OCI-LY1 (cell line): Measurements from ENCODE around the gene SAMD14.

Experiments
- CTCF ChIP-seq: fragments of 200-600 bp; sonication (generic), shearing (Covaris generic); IDR thresholded peaks from 2 replicates; pipeline ENCODE4 v1.5.1; 2017; ENCODE audit warnings: mild to moderate bottlenecking, antibody characterized with exemption, low read length, moderate library complexity, mixed read lengths
- EZH2 ChIP-seq: fragments of 200-600 bp; sonication (generic), shearing (Covaris generic); IDR thresholded peaks from 2 replicates; pipeline ENCODE4 v1.8.0; 2017; ENCODE audit warnings: borderline replicate concordance, mixed run types, mild to moderate bottlenecking, antibody characterized with exemption, low read length, moderate library complexity, mixed read lengths

DNA sequence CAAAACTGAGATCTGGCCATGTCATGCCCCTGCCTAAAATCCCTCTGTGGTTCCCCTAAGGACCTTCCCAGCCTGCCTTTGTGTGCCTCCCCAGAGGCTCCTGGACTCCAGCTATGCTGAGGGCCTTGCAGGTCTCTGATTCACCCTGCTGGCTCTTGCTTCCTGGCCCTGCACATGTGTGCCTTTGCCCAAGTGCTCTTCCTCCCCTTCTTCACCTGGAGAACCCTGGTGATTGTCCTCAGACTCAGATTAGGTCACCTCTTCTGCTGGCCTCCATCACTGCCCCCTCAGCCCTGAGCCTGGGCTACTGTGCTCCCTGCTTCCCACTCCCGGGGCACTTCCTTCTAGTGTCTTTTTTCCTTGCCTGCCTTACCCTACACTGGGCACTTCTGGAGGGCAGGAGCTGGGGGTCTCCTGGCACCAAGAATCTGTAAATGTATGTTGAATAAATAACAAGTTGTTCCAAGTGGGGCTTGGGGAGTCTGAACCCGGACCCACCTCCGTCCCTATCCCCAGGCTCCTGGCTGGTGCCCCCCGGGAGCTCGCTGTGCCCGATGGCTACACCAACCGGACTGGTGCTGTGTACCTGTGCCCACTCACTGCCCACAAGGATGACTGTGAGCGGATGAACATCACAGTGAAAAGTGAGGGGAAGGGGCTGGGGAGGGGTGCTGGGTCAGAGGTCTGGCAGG, 66.3 kb downstream of the SAMD14 start:
- TF ChIP-seq CTCF (no peak), EZH2 (no peak)
